GM18517 (cell line): Measurements from ENCODE around the gene FSD1.
"Not testable (repeated sequence)": the region's sequence is repeated elsewhere in the genome, so short reads cannot be mapped to it uniquely, and the experiment has no call there.

ENCODE experiments used
- ATAC-seq: cut with Tn5 transposase; IDR thresholded peaks from one replicate; pipeline ENCODE4 v1.9.1; 2021; ENCODE audit warnings: mild to moderate bottlenecking, moderate library complexity; ENCODE audit not compliant: unreplicated experiment

The FSD1 gene

GRCh38 chr19:4304538-4305256, at the start of gene FSD1:
TSS of gene FSD1 (plus strand) at chr19:4304598. CDS start at chr19:4304747, 149 bp downstream.
- ATAC-seq = no peak

GRCh38 chr19:4256563-4256962, 47.8 kb upstream of the FSD1 start:
- ATAC-seq = no peak

GRCh38 chr19:4257025-4257424, 47.4 kb upstream of the FSD1 start:
- ATAC-seq = no peak

- no peak for ATAC-seq
Measured at GRCh38 chr19:4258181-4258580, 46.2 kb upstream of the FSD1 start.

GRCh38 chr19:4260613-4261191, 43.7 kb upstream of the FSD1 start:
- ATAC-seq = no peak

GRCh38 chr19:4264812-4265211, 39.6 kb upstream of the FSD1 start:
- ATAC-seq = no peak

GRCh38 chr19:4266253-4267000, 38.0 kb upstream of the FSD1 start:
- no peak for ATAC-seq

GRCh38 chr19:4267101-4267900, 37.1 kb upstream of the FSD1 start:
- ATAC-seq = no peak

- ATAC-seq = no peak
Measured at GRCh38 chr19:4267901-4268815, 36.2 kb upstream of the FSD1 start.

- ATAC-seq = no peak
Measured at GRCh38 chr19:4268816-4269430, 35.5 kb upstream of the FSD1 start.

GRCh38 chr19:4272894-4273293, 31.5 kb upstream of the FSD1 start:
- ATAC-seq = no peak

- ATAC-seq = not testable (repeated sequence)
Measured at GRCh38 chr19:4274321-4274686, 30.1 kb upstream of the FSD1 start.

- no peak for ATAC-seq
Measured at GRCh38 chr19:4277191-4277696, 27.2 kb upstream of the FSD1 start.

- no peak for ATAC-seq
Measured at GRCh38 chr19:4278010-4278409, 26.4 kb upstream of the FSD1 start.

GRCh38 chr19:4278419-4279266, 25.8 kb upstream of the FSD1 start, which contains the start of gene SHD:
TSS of gene SHD (plus strand) at chr19:4279266. CDS start at chr19:4280064, 798 bp downstream.
- ATAC-seq = no peak

- ATAC-seq = no peak
Measured at GRCh38 chr19:4279267-4279529, 25.2 kb upstream of the FSD1 start.

- ATAC-seq = no peak
Measured at GRCh38 chr19:4279530-4280422, 24.6 kb upstream of the FSD1 start.
